Measurements from ENCODE around the gene RRM1. TPM values are rescaled to one million over a fixed set of nuclear protein-coding genes. Genes with fewer than 3 reads are reported as not detected.

The RRM1 gene
- total RNA-seq, 1 experiment from 2014 or later, result 138 TPM

DNA sequence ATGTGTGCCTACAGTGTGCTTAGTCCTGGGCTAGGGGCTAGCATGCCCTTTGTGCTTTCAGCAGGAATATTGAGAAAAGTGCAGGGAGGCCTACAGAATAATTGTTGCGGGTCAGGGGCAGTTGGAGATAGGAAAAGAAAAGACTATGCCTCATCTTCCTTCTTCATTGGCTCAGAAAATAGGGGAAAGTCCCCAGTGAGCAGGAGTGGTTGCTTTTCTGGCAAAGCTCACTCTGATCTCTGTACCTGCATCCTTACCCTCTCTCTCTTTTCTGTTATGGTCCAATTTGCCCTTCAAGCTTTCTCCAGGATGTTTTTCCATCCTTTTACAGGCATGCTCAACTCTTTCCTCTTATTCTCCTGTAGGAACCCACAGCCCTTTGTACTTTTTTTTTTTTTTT lies 29.5 kb upstream of the RRM1 start:
- TF ChIP-seq, protein P1, sequence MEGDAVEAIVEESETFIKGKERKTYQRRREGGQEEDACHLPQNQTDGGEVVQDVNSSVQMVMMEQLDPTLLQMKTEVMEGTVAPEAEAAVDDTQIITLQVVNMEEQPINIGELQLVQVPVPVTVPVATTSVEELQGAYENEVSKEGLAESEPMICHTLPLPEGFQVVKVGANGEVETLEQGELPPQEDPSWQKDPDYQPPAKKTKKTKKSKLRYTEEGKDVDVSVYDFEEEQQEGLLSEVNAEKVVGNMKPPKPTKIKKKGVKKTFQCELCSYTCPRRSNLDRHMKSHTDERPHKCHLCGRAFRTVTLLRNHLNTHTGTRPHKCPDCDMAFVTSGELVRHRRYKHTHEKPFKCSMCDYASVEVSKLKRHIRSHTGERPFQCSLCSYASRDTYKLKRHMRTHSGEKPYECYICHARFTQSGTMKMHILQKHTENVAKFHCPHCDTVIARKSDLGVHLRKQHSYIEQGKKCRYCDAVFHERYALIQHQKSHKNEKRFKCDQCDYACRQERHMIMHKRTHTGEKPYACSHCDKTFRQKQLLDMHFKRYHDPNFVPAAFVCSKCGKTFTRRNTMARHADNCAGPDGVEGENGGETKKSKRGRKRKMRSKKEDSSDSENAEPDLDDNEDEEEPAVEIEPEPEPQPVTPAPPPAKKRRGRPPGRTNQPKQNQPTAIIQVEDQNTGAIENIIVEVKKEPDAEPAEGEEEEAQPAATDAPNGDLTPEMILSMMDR (conservative IDR thresholded peaks at IDR 0.05), result no peak
- DNase-seq, result no peak
- H3K27ac ChIP-seq (ENCODE audit: insufficient read length, low read depth, low read length), result no peak overlapping the region
- H3K4me1 ChIP-seq (ENCODE audit: insufficient read depth, low read length), result no peaks in the 10 kb centered on the region
- H3K4me1 Mint-ChIP-seq, result peaks cover 6% of the 10 kb centered on the region in 2 experiments; a peak in 3 of 4 replicates
- no peak overlapping the region for H2BK120ac ChIP-seq (ENCODE audit: low read depth, low read length, poor library complexity, severe bottlenecking)
- no peaks in the 10 kb centered on the region for H4K20me1 ChIP-seq (ENCODE audit: control insufficient read depth, insufficient read depth, insufficient read length)
- H4K5ac ChIP-seq (ENCODE audit: insufficient read length, low read depth, low read length), result no peak overlapping the region
- no peak overlapping the region for H3T11ph ChIP-seq (ENCODE audit: low read length)
- H2BK12ac ChIP-seq (ENCODE audit: insufficient read length, low read depth, low read length), result no peak overlapping the region
- H2BK15ac ChIP-seq (ENCODE audit: low read depth, low read length), result no peak overlapping the region
- H3K4me3 Mint-ChIP-seq, result no peak overlapping the region
- no peak overlapping the region for H2BK5ac ChIP-seq (ENCODE audit: insufficient read length, low read length)
- H3K4me2 ChIP-seq (ENCODE audit: insufficient read depth, insufficient read length, low read length), result no peak overlapping the region
- no peak overlapping the region for H3K14ac ChIP-seq (ENCODE audit: insufficient read depth, low read length)
- H4K91ac ChIP-seq (ENCODE audit: insufficient read length, low read depth, low read length), result no peak overlapping the region
- no peaks in the 10 kb centered on the region for H3K27me3 Mint-ChIP-seq (ENCODE audit: low read depth)
- H3K27ac Mint-ChIP-seq, result no peak overlapping the region; a peak in 1 of 7 replicates
- no peaks in the 10 kb centered on the region; the same call in 1 of the 2 replicates for H3K27me3 ChIP-seq (ENCODE audit: insufficient read depth, low read length)
- no peak overlapping the region for H2AK5ac ChIP-seq (ENCODE audit: insufficient read length, low read length)
- H3K36me3 Mint-ChIP-seq (ENCODE audit: insufficient read depth in 1 of 3, low read depth in 3 of 3), result no peaks in the 10 kb centered on the region
- no peak overlapping the region for H3K56ac ChIP-seq (ENCODE audit: insufficient read length, low read depth, low read length)
- H3K4ac ChIP-seq (ENCODE audit: low read depth, low read length), result no peak overlapping the region
- no peak overlapping the region for H3K18ac ChIP-seq (ENCODE audit: insufficient read length, low read depth, low read length)
- no peak overlapping the region for H3K9ac ChIP-seq (ENCODE audit: extremely low read depth, insufficient read length, low read length)
- no peak overlapping the region for H3K23ac ChIP-seq (ENCODE audit: insufficient read length, low read depth, low read length)
- H2BK20ac ChIP-seq (ENCODE audit: low read depth, low read length, poor library complexity, severe bottlenecking), result no peak overlapping the region
- no peak overlapping the region for H2AFZ ChIP-seq (ENCODE audit: low read length)
- H4K8ac ChIP-seq (replicated peaks; ENCODE audit: insufficient read length, low read depth, low read length), result no peak overlapping the region
- no peaks in the 10 kb centered on the region for H3K9me3 ChIP-seq (ENCODE audit: control insufficient read depth, low read depth, low read length)
- H3K79me2 ChIP-seq (ENCODE audit: insufficient read depth, low read length), result no peaks in the 10 kb centered on the region
- H3K79me1 ChIP-seq (ENCODE audit: insufficient read depth, low read depth, low read length, poor library complexity, severe bottlenecking), result no peaks in the 10 kb centered on the region
- H3K23me2 ChIP-seq (ENCODE audit: insufficient read length, low read depth, low read length, poor library complexity, severe bottlenecking), result no peaks in the 10 kb centered on the region
- H3K9me3 Mint-ChIP-seq, result no peaks in the 10 kb centered on the region
- WGBS (ENCODE audit: extremely low coverage, insufficient read length, low lambda C conversion rate), result no CpG with 5 or more reads among the region's 1 CpG
